HFFc6 (cell line): ENCODE measurements around the gene C19orf81. TPM values are rescaled to one million over a fixed set of nuclear protein-coding genes. Genes with fewer than 3 reads are reported as not detected.

Experiments
- DNase-seq: peaks from one replicate; pipeline ENCODE4 v3.0.0-alpha.2; 2018
- H3K27ac Mint-ChIP-seq: 2 replicates; pipeline ENCODE4 v1.8.0; 2020; ENCODE audit warnings: mild to moderate bottlenecking, mixed read lengths
- H3K27me3 Mint-ChIP-seq: 2 replicates; pipeline ENCODE4 v1.8.0; 2021; ENCODE audit warnings: mild to moderate bottlenecking, moderate library complexity, mixed read lengths; ENCODE audit not compliant: insufficient read depth
- H3K36me3 Mint-ChIP-seq: 2 replicates; pipeline ENCODE4 v1.8.0; 2021; ENCODE audit warnings: low read depth, mixed read lengths
- H3K4me1 Mint-ChIP-seq: 2 replicates; pipeline ENCODE4 v1.8.0; 2020; ENCODE audit warnings: low read depth, mixed read lengths
- H3K4me3 Mint-ChIP-seq: 2 replicates; pipeline ENCODE4 v1.8.0; 2020; ENCODE audit warnings: mild to moderate bottlenecking, moderate library complexity, mixed read lengths
- H3K9me3 Mint-ChIP-seq: 2 replicates; pipeline ENCODE4 v1.8.0; 2020; ENCODE audit warnings: mild to moderate bottlenecking, mixed read lengths
- total RNA-seq, 6 experiments: library from RNA; stranded (reverse); fragmentation: NEBNext Ultra II Directional; extraction: Animal tissue kit (Norgen Biotek cat#: 25700); gene quantifications; 2 replicates in 1 of 6; 3 replicates in 5 of 6; pipeline ENCODE4 v1.2.3, GENCODE V29; 2021
- TF ChIP-seq, protein P1 (sequence below): fragments of 200-600 bp; sonication (generic); IDR thresholded peaks from 2 replicates; pipeline ENCODE4 v1.5.0; 2021; ENCODE audit warnings: antibody characterized with exemption, mild to moderate bottlenecking

C19orf81 gene
- total RNA-seq, 6 experiments from 2014 or later = 0.64 to 0.94 (median 0.68) TPM; not detected in 3

DNA sequence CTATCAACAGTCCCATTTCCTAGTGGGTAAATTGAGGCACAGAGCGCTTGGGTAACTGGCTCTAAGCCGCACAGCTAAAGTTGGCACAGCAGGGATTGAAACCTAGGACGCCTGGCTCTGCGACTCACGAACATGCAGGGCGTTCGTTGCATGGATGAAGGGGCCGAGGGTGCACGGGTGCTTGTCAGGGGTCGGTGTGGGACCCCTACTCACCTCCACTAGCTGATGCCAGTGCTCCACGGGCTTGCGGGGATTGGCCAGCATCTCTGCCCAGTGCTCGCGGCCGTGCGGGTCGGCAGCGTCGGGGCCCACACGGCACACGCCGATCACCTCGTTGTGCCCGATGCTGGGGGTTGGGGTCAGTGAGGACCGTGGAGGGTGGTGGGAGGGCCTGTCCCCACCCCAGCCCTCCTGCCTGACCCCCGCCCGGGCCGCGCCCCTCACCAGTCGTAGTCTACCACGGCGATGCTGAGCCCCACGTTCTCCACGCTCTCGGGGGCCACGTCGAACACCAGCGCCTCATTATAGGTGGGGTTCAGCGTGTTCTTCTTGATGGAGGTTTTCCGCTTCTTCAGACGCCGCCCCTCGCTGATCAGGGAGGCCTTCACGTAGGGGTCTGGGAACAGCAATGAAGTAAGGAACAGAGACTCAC lies 24.2 kb upstream of the C19orf81 start:
- H3K9me3 Mint-ChIP-seq = no peaks in the 10 kb centered on the region; the same call in 1 of the 2 replicates
- no peaks in the 10 kb centered on the region for H3K4me1 Mint-ChIP-seq
- no peak overlapping the region for H3K27ac Mint-ChIP-seq
- peaks cover 4% of the 10 kb centered on the region for H3K27me3 Mint-ChIP-seq
- H3K4me3 Mint-ChIP-seq = no peak overlapping the region
- no peaks in the 10 kb centered on the region for H3K36me3 Mint-ChIP-seq
- no peak for DNase-seq
- TF ChIP-seq, protein P1, sequence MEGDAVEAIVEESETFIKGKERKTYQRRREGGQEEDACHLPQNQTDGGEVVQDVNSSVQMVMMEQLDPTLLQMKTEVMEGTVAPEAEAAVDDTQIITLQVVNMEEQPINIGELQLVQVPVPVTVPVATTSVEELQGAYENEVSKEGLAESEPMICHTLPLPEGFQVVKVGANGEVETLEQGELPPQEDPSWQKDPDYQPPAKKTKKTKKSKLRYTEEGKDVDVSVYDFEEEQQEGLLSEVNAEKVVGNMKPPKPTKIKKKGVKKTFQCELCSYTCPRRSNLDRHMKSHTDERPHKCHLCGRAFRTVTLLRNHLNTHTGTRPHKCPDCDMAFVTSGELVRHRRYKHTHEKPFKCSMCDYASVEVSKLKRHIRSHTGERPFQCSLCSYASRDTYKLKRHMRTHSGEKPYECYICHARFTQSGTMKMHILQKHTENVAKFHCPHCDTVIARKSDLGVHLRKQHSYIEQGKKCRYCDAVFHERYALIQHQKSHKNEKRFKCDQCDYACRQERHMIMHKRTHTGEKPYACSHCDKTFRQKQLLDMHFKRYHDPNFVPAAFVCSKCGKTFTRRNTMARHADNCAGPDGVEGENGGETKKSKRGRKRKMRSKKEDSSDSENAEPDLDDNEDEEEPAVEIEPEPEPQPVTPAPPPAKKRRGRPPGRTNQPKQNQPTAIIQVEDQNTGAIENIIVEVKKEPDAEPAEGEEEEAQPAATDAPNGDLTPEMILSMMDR = no peak

GRCh38 chr19:50626011-50626410 lies 23.2 kb upstream of the C19orf81 start:
- no peak for DNase-seq
- H3K4me3 Mint-ChIP-seq = no peak overlapping the region
- H3K27me3 Mint-ChIP-seq = peaks cover 3% of the 10 kb centered on the region
- H3K27ac Mint-ChIP-seq = no peak overlapping the region
- TF ChIP-seq, protein P1 = no peak
- no peaks in the 10 kb centered on the region for H3K4me1 Mint-ChIP-seq
- no peaks in the 10 kb centered on the region; the same call in 1 of the 2 replicates for H3K9me3 Mint-ChIP-seq
- H3K36me3 Mint-ChIP-seq = no peaks in the 10 kb centered on the region

DNA sequence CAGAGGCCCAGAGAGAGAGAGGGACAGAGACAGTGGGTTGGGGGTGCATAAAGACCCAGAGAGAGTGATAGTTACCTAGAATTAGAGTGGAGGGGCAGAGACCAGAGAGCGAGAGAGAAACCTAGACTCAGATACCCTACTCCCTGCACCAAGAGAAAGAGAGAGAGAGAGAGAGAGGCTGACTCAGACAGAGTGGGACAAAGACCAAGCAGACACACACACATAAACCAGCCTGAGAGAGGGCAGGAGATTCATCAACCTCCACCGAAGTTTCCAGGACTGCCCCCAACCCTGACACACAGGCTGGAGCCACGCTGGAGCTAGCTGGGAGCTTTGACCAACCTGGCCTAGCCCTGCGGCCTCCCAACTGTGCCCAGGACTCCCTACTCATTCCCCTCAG lies 22.4 kb upstream of the C19orf81 start:
- H3K4me3 Mint-ChIP-seq = no peak overlapping the region
- no peak overlapping the region for H3K27ac Mint-ChIP-seq
- H3K4me1 Mint-ChIP-seq = no peaks in the 10 kb centered on the region
- no peaks in the 10 kb centered on the region for H3K36me3 Mint-ChIP-seq
- DNase-seq = no peak
- TF ChIP-seq, protein P1 = no peak
- peaks cover 4% of the 10 kb centered on the region for H3K27me3 Mint-ChIP-seq
- no peaks in the 10 kb centered on the region; the same call in 1 of the 2 replicates for H3K9me3 Mint-ChIP-seq

GRCh38 chr19:50628146-50628545 lies 21.1 kb upstream of the C19orf81 start:
- Mint-ChIP-seq H3K27ac (no peak overlapping the region), H3K27me3 (peaks cover 4% of the 10 kb centered on the region), H3K36me3 (no peaks in the 10 kb centered on the region), H3K9me3 (peaks cover 2% of the 10 kb centered on the region; the same call in 1 of the 2 replicates), H3K4me1 (no peaks in the 10 kb centered on the region), H3K4me3 (no peak overlapping the region)
- no peak for DNase-seq
- TF ChIP-seq, protein P1 = no peak

DNA sequence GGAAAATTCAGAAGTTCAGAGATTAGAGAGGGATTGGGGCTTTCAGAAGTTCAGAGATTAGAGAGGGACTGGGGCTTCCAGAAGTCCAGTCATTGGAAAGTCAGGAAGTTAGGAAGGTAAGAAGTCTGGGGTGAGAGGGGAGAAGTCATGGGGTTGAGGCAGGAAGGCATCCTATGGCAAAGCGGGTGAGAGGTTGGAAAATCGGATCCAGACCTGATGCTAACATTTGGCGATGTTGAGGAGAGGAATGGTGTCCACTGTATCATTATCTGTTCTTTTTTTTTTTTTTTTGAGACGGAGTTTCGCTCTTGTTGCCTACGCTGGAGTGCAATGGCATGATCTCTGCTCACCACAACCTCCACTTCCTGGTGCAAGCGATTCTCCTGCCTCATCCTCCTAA lies 20.7 kb upstream of the C19orf81 start:
- no peaks in the 10 kb centered on the region for H3K4me1 Mint-ChIP-seq
- H3K9me3 Mint-ChIP-seq = peaks cover 6% of the 10 kb centered on the region
- TF ChIP-seq, protein P1 = no peak
- no peak overlapping the region for H3K27ac Mint-ChIP-seq
- H3K4me3 Mint-ChIP-seq = no peak overlapping the region
- DNase-seq = no peak
- peaks cover 4% of the 10 kb centered on the region for H3K27me3 Mint-ChIP-seq
- H3K36me3 Mint-ChIP-seq = no peaks in the 10 kb centered on the region; the same call in 1 of the 2 replicates
